Measurements from ENCODE around the gene PTPRJ.

GRCh38 chr11:48041877-48042695 lies 61.7 kb downstream of the PTPRJ start:
- TF ChIP-seq CTCF (conservative IDR thresholded peaks at IDR 0.05 in 1 of 2, IDR thresholded peaks at IDR 0.05 in 1 of 2; ENCODE audit: low read depth in 1 of 2, low read length in 2 of 2) (no peak), EZH2 (IDR thresholded peaks at IDR 0.05; ENCODE audit: low read length, missing control alignments) (no peak)
